Neural progenitor cell (in vitro differentiated cells): Measurements from ENCODE around the gene NCKAP5.

Experiments used
- CTCF ChIP-seq: fragments of 200-600 bp; sonication (generic); IDR thresholded peaks from 2 replicates; pipeline ENCODE4 v1.5.1; 2017; ENCODE audit warnings: antibody characterized with exemption, mild to moderate bottlenecking
- EZH2 ChIP-seq: fragments of 200-600 bp; sonication (generic); IDR thresholded peaks from 2 replicates; pipeline ENCODE4 v1.6.1; 2017; ENCODE audit warnings: antibody characterized with exemption, mild to moderate bottlenecking, moderate library complexity

- TF ChIP-seq CTCF (no peak), EZH2 (no peak)
These were observed 426.2 kb downstream of the NCKAP5 start for GRCh38 chr2:133142087-133142486.
